A549 treated with AZD9567 at 1 μM for 4 hours (cell line): Measurements from ENCODE around the gene LCE3C. TPM values are rescaled to one million over a fixed set of nuclear protein-coding genes. Genes with fewer than 3 reads are reported as not detected.

Source experiments
- total RNA-seq: library from RNA; stranded (reverse); fragments of 200-300 nt; extraction: Qiagen RNA extraction; gene quantifications from 5 replicates; pipeline ENCODE4 v1.2.3, GENCODE V29; 2022; ENCODE audit not compliant: insufficient read depth

The LCE3C gene
- not detected in 5 replicates for total RNA-seq

GRCh38 chr1:152599934-152600333 is at the start of gene LCE3C:
LCE3C (plus strand) TSS chr1:152600234; CDS start chr1:152600732, 498 bp downstream.

GRCh38 chr1:152566681-152567080 is 33.4 kb upstream of the LCE3C start, which contains the start of gene LCE3E:
LCE3E (minus strand) TSS chr1:152566780; CDS start chr1:152566208, 572 bp downstream.

GRCh38 chr1:152580433-152580832 is 19.6 kb upstream of the LCE3C start, which contains the start of gene LCE3D:
LCE3D (minus strand) TSS chr1:152580516; CDS start chr1:152579936, 580 bp downstream.

GRCh38 chr1:152613511-152613910 is 13.5 kb downstream of the LCE3C start, which contains the start of gene LCE3B:
LCE3B (plus strand) TSS chr1:152613811; CDS start chr1:152613811, 0 bp downstream.

GRCh38 chr1:152622803-152623202 is 22.8 kb downstream of the LCE3C start, which contains the start of gene LCE3A:
LCE3A (minus strand) TSS chr1:152623103; CDS start chr1:152623103, 0 bp downstream.

Other genes with a start within 250 kb of the LCE3C start
- gene FLG2, start 240.2 kb upstream of the LCE3C start, total RNA-seq, result not detected in 5 replicates
- not detected in 5 replicates for gene CRNN, start 186.0 kb upstream of the LCE3C start, total RNA-seq
- not detected in 5 replicates for gene LCE5A, start 89.4 kb upstream of the LCE3C start, total RNA-seq
- gene CRCT1, start 85.8 kb upstream of the LCE3C start, total RNA-seq, result 0.21 to 0.83 TPM (median 0.34 TPM) in 4 of 5 replicates, not detected in the other
- gene LCE3E, start 33.5 kb upstream of the LCE3C start, total RNA-seq, result 0.15 TPM in 1 of 5 replicates, not detected in the others
- gene LCE3D, start 19.7 kb upstream of the LCE3C start, total RNA-seq, result 1.2 to 1.8 TPM (median 1.4 TPM) in 4 of 5 replicates, not detected in the other
- not detected in 5 replicates for gene LCE3B, start 13.6 kb downstream of the LCE3C start, total RNA-seq
- not detected in 5 replicates for gene LCE3A, start 22.9 kb downstream of the LCE3C start, total RNA-seq
- gene LCE2D, start 63.1 kb downstream of the LCE3C start, total RNA-seq, result not detected in 5 replicates
- gene LCE2C, start 75.0 kb downstream of the LCE3C start, total RNA-seq, result not detected in 5 replicates
- gene LCE2B, start 85.9 kb downstream of the LCE3C start, total RNA-seq, result not detected in 5 replicates
- gene LCE2A, start 98.1 kb downstream of the LCE3C start, total RNA-seq, result not detected in 5 replicates
- not detected in 5 replicates for gene LCE4A, start 107.9 kb downstream of the LCE3C start, total RNA-seq
- gene KPRP, start 157.8 kb downstream of the LCE3C start, total RNA-seq, result not detected in 5 replicates
- not detected in 5 replicates for gene LCE1F, start 174.9 kb downstream of the LCE3C start, total RNA-seq
- 0.07 TPM in 1 of 5 replicates, not detected in the others for gene LCE1E, start 186.0 kb downstream of the LCE3C start, total RNA-seq
- gene LCE1D, start 196.5 kb downstream of the LCE3C start, total RNA-seq, result not detected in 5 replicates
- gene LCE1C, start 206.4 kb downstream of the LCE3C start, total RNA-seq, result not detected in 5 replicates
- 0.09 TPM in 1 of 5 replicates, not detected in the others for gene LCE1B, start 211.7 kb downstream of the LCE3C start, total RNA-seq
- gene LCE1A, start 227.2 kb downstream of the LCE3C start, total RNA-seq, result not detected in 5 replicates
- gene LCE6A, start 242.6 kb downstream of the LCE3C start, total RNA-seq, result not detected in 5 replicates